ENCODE data around the gene RIC1. TPM values are rescaled to one million over a fixed set of nuclear protein-coding genes. Genes with fewer than 3 reads are reported as not detected.
"Not testable (repeated sequence)": the region's sequence is repeated elsewhere in the genome, so short reads cannot be mapped to it uniquely, and the experiment has no call there.

The RIC1 gene
- total and polyA plus RNA-seq, 2 of the 13 experiments (the other 11 are each of a cell fraction or from before 2014, with no cell fraction given), result 18.2 to 19.0 TPM

DNA sequence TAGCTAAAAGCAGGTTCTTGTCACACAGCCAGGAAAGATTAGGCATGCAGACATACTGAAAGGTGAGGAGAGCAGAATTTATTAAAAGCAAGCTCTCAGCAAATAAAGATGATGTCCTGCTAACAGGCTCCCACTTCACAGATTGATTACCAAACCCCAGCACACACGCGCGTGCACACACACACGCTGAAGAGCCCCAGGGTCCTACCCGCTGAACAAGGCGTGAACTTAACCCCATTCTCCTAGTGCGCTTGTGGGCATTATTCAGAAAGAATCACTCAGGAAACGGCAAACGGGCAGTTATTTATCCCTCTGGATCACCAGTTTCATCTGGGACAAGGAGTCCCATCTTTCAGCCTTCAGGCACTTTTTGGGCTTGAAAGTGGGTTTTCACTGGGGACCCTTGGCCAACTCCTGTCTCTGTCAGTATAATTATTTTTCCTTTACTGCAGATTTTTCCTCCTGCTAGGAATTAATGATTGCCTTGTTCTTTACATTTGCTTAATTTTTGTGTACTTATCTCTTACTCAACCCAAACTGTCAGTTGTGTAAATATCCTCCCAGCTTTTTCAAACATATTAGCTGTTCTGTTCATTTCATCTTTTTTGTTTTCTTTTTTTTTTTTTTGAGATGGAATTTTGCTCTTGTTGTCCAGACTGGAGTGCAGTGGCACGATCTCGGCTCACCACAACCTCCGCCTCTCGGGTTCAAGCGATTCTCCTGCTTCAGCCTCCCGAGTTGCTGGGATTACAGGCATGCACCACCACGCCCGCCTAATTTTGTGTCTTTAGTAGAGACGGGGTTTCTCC is 92.6 kb downstream of the RIC1 start (continued):
- TF ChIP-seq ZNF570 (CRISPR knock-in tag; IDR thresholded peaks at IDR 0.05; ENCODE audit: borderline replicate concordance) (no peak), SMAD3 (CRISPR knock-in tag; IDR thresholded peaks at IDR 0.05) (peak; percentile 70; the same call in 1 of the 2 replicates), NFE2 (CRISPR knock-in tag; IDR thresholded peaks at IDR 0.05) (no peak), RAD21 (CRISPR knock-in tag; IDR thresholded peaks at IDR 0.05) (no peak), JDP2 (CRISPR knock-in tag; IDR thresholded peaks at IDR 0.05; ENCODE audit: borderline replicate concordance) (no peak), RFXANK (CRISPR knock-in tag; IDR thresholded peaks at IDR 0.05) (no peak), FOXP1 (IDR thresholded peaks at IDR 0.05) (peak; percentile 96), FOXP1 (CRISPR knock-in tag; IDR thresholded peaks at IDR 0.05) (peak; percentile 92), ZFP37 (CRISPR knock-in tag; IDR thresholded peaks at IDR 0.05; ENCODE audit: borderline replicate concordance) (no peak), ZSCAN21 (CRISPR knock-in tag; IDR thresholded peaks at IDR 0.05; ENCODE audit: borderline replicate concordance) (no peak; the same call in 1 of the 2 replicates), ZFP36 (IDR thresholded peaks at IDR 0.05; ENCODE audit: borderline replicate concordance, low read depth, low read length, partially characterized antibody) (no peak), RCOR2 (CRISPR knock-in tag; IDR thresholded peaks at IDR 0.05) (peak; percentile 93), SIX4 (CRISPR knock-in tag; IDR thresholded peaks at IDR 0.05) (no peak), ZNF614 (CRISPR knock-in tag; IDR thresholded peaks at IDR 0.05; ENCODE audit: borderline replicate concordance) (0 out of 2 replicates have a peak, but pooled peaks have one; percentile 31)
- TF ChIP-seq, protein P1, sequence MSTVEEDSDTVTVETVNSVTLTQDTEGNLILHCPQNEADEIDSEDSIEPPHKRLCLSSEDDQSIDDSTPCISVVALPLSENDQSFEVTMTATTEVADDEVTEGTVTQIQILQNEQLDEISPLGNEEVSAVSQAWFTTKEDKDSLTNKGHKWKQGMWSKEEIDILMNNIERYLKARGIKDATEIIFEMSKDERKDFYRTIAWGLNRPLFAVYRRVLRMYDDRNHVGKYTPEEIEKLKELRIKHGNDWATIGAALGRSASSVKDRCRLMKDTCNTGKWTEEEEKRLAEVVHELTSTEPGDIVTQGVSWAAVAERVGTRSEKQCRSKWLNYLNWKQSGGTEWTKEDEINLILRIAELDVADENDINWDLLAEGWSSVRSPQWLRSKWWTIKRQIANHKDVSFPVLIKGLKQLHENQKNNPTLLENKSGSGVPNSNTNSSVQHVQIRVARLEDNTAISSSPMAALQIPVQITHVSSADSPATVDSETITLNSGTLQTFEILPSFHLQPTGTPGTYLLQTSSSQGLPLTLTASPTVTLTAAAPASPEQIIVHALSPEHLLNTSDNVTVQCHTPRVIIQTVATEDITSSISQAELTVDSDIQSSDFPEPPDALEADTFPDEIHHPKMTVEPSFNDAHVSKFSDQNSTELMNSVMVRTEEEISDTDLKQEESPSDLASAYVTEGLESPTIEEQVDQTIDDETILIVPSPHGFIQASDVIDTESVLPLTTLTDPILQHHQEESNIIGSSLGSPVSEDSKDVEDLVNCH (CRISPR knock-in tag; IDR thresholded peaks at IDR 0.05), result no peak
- TF ChIP-seq, protein P2, sequence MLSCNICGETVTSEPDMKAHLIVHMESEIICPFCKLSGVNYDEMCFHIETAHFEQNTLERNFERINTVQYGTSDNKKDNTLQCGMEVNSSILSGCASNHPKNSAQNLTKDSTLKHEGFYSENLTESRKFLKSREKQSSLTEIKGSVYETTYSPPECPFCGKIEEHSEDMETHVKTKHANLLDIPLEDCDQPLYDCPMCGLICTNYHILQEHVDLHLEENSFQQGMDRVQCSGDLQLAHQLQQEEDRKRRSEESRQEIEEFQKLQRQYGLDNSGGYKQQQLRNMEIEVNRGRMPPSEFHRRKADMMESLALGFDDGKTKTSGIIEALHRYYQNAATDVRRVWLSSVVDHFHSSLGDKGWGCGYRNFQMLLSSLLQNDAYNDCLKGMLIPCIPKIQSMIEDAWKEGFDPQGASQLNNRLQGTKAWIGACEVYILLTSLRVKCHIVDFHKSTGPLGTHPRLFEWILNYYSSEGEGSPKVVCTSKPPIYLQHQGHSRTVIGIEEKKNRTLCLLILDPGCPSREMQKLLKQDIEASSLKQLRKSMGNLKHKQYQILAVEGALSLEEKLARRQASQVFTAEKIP (CRISPR knock-in tag; IDR thresholded peaks at IDR 0.05; ENCODE audit: borderline replicate concordance), result no peak
- TF ChIP-seq, protein P3, sequence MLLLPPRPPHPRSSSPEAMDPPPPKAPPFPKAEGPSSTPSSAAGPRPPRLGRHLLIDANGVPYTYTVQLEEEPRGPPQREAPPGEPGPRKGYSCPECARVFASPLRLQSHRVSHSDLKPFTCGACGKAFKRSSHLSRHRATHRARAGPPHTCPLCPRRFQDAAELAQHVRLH (CRISPR knock-in tag; IDR thresholded peaks at IDR 0.05; ENCODE audit: borderline replicate concordance, low read depth), result no peak
- TF ChIP-seq, protein P4, sequence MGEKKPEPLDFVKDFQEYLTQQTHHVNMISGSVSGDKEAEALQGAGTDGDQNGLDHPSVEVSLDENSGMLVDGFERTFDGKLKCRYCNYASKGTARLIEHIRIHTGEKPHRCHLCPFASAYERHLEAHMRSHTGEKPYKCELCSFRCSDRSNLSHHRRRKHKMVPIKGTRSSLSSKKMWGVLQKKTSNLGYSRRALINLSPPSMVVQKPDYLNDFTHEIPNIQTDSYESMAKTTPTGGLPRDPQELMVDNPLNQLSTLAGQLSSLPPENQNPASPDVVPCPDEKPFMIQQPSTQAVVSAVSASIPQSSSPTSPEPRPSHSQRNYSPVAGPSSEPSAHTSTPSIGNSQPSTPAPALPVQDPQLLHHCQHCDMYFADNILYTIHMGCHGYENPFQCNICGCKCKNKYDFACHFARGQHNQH (CRISPR knock-in tag; IDR thresholded peaks at IDR 0.05), result peak; percentile 47; the same call in 1 of the 2 replicates

DNA sequence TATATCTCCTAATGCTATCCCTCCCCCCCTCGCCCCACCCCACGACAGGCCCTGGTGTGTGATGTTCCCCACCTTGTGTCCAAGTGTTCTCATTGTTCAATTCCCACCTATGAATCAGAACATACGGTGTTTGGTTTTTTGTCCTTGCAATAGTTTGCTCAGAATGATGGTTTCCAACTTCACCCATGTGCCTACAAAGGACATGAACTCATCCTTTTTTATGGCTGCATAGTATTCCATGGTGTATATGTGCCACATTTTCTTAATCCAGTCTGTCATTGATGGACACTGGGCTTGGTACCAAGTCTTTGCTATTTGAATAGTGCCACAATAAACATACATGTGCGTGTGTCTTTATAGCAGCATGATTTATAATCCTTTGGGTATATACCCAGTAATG is 93.8 kb downstream of the RIC1 start:
- H3K9me3 ChIP-seq (ENCODE audit: low read length); H3K79me2 ChIP-seq (ENCODE audit: insufficient read depth, low read length); H3K36me3 ChIP-seq (replicated peaks in 1 of 2; ENCODE audit: control insufficient read depth in 1 of 2, insufficient read depth in 2 of 2, low read length in 2 of 2); H3K27me3 ChIP-seq (ENCODE audit: control insufficient read depth in 1 of 2, insufficient read depth in 2 of 2, low read length in 2 of 2); H3K9ac ChIP-seq (ENCODE audit: insufficient read depth, low read depth, low read length); FAIRE-seq; in situ Hi-C loops (cut with HindIII; ENCODE audit: extremely low pct_ligation_motif_present, low pct_unique_long_range_greater_than_20kb); H3K4me3 ChIP-seq (replicated peaks in 1 of 3; ENCODE audit: insufficient read depth in 1 of 3, low read depth in 2 of 3, low read length in 3 of 3); BruUV-seq (replicated peaks); POLR2A ChIA-PET; H3K4me2 ChIP-seq (ENCODE audit: low read depth, low read length); H3K27ac ChIP-seq (ENCODE audit: extremely low read length, insufficient read depth, low read length); H2AFZ ChIP-seq (ENCODE audit: low read length); DNase-seq (ENCODE audit: low spot score); CTCF ChIA-PET (ENCODE audit: low intra/inter-chr PET ratio, low total read pairs); ATAC-seq; intact Hi-C loops (cut with micrococcal nuclease; ENCODE audit: unreplicated experiment); H4K20me1 ChIP-seq (ENCODE audit: insufficient read depth, low read length): not testable (repeated sequence)
- 99% methylated on average over 4 of the region's 4 CpGs for WGBS (ENCODE audit: low lambda C conversion rate)
- H3K4me1 ChIP-seq (ENCODE audit: insufficient read depth, low read length), result peaks cover 43% of the 10 kb centered on the region
